ENCODE data around the gene ZBTB47. TPM values are rescaled to one million over a fixed set of nuclear protein-coding genes. Genes with fewer than 3 reads are reported as not detected.

ZBTB47 gene
- total RNA-seq (2022; extraction: Qiagen RNA extraction; ENCODE audit: low read depth): 4.6 to 6.6 TPM (median 5.7 TPM) in 5 replicates

GRCh38 chr3:42653560-42654330 lies at the start of gene ZBTB47:
ZBTB47 (plus strand) TSS chr3:42653697; CDS start chr3:42658356, 4,659 bp downstream.

GRCh38 chr3:42685363-42685881 lies 31.9 kb downstream of the ZBTB47 start, which contains the start of gene KLHL40:
KLHL40 (plus strand) TSS chr3:42685537; CDS start chr3:42685619, 82 bp downstream.

DNA sequence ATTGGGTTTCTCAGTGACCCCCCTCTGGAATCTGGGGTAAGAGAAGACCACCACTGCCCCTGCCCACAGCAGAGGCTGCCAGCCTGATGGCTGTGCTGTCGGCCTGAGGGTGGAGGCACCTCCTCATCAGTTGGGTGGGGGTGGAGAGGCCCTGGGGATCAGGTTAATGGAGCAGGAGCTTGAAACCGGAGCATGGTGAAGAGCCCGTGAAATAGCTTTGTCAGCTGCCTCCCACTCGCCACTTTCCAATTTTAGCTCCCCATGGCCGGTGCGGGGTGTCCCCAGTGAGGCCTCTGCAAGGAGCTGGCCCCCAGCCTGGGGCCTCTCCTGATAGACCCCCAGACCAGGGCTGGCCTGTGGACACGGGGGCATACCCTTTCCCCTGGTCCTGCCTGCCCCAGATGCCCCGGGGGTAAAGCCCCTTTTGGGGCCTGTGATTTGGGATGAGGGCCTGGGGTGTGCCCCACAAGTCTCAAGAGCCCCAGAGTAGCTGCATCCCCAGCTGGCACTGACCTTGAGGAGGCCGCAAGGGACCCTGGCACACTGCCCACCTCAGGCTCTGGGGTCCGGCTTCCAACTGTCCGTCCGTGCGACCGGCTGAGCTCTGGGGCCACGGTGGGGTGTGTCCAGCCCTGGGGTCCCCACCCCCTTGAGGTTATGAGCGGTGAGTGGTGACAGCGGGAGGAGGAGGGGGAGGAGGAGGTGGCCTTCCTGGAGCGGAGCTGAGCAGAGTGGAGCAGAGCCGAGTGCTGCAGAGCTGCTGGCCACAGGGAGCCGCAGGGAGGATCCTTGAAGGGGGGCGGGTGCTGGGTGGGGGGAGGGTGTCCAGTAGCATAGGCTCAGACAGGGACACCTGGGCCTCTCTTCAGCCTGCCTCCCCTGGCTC lies 48.8 kb downstream of the ZBTB47 start, which contains the start of gene HHATL:
Gene HHATL (minus strand): TSS at position 733 of the 886 bp plus-strand sequence. CDS start 1,972 bp downstream, outside the sequence.

Other genes with a start within 250 kb of the ZBTB47 start
- gene LYZL4, start 243.1 kb upstream of the ZBTB47 start, total RNA-seq (2022; extraction: Qiagen RNA extraction; ENCODE audit: low read depth): not detected in 5 replicates
- 0.31 to 0.94 TPM (median 0.65 TPM) in 5 replicates for gene VIPR1, start 151.1 kb upstream of the ZBTB47 start, total RNA-seq (2022; extraction: Qiagen RNA extraction; ENCODE audit: low read depth)
- 29.7 to 35.1 TPM (median 32.8 TPM) in 5 replicates for gene SEC22C, start 71.7 kb upstream of the ZBTB47 start, total RNA-seq (2022; extraction: Qiagen RNA extraction; ENCODE audit: low read depth)
- 15.8 to 21.8 TPM (median 18.4 TPM) in 5 replicates for gene SS18L2, start 62.8 kb upstream of the ZBTB47 start, total RNA-seq (2022; extraction: Qiagen RNA extraction; ENCODE audit: low read depth)
- 6.3 to 11.8 TPM (median 11.3 TPM) in 5 replicates for gene NKTR, start 53.0 kb upstream of the ZBTB47 start, total RNA-seq (2022; extraction: Qiagen RNA extraction; ENCODE audit: low read depth)
- gene KLHL40, start 31.8 kb downstream of the ZBTB47 start, total RNA-seq (2022; extraction: Qiagen RNA extraction; ENCODE audit: low read depth): not detected in 5 replicates
- 0.31 TPM in 1 of 5 replicates, not detected in the others for gene HHATL, start 49.1 kb downstream of the ZBTB47 start, total RNA-seq (2022; extraction: Qiagen RNA extraction; ENCODE audit: low read depth)
- gene CCDC13, start 119.6 kb downstream of the ZBTB47 start, total RNA-seq (2022; extraction: Qiagen RNA extraction; ENCODE audit: low read depth): 0.41 to 0.61 TPM (median 0.46 TPM) in 5 replicates
- gene HIGD1A, start 150.8 kb downstream of the ZBTB47 start, total RNA-seq (2022; extraction: Qiagen RNA extraction; ENCODE audit: low read depth): 66.9 to 98.4 TPM (median 77.9 TPM) in 5 replicates
- gene ACKR2, start 155.7 kb downstream of the ZBTB47 start, total RNA-seq (2022; extraction: Qiagen RNA extraction; ENCODE audit: low read depth): 0.08 to 0.10 TPM in 2 of 5 replicates, not detected in the others
- not detected in 5 replicates for gene CYP8B1, start 222.2 kb downstream of the ZBTB47 start, total RNA-seq (2022; extraction: Qiagen RNA extraction; ENCODE audit: low read depth)

Data from A549 treated with GW870086 at 1 μM for 4 hours (cell line).